ENCODE data around the gene TMBIM1.

GRCh38 chr2:218315397-218315796, 23.1 kb upstream of the TMBIM1 start:
- TF ChIP-seq CTCF (tag by site-specific recombination; IDR thresholded peaks at IDR 0.05) = no peak
- TF ChIP-seq TSHZ1 (tag by site-specific recombination; IDR thresholded peaks at IDR 0.05; ENCODE audit: borderline replicate concordance) = no peak
- no peak for TF ChIP-seq YY1 (tag by site-specific recombination; IDR thresholded peaks at IDR 0.05)
- no peak for TF ChIP-seq ZNF768 (tag by site-specific recombination; IDR thresholded peaks at IDR 0.05)
- no peak for TF ChIP-seq EGR2 (tag by site-specific recombination; IDR thresholded peaks at IDR 0.05; ENCODE audit: low read depth)
- TF ChIP-seq MZF1 (tag by site-specific recombination; IDR thresholded peaks at IDR 0.05; ENCODE audit: borderline replicate concordance) = no peak
- no peak for TF ChIP-seq HIC1 (tag by site-specific recombination; IDR thresholded peaks at IDR 0.05)
- no peak for TF ChIP-seq HOXA7 (CRISPR knock-in tag; IDR thresholded peaks at IDR 0.05; ENCODE audit: borderline replicate concordance)
- no peak for TF ChIP-seq KLF7 (tag by site-specific recombination; IDR thresholded peaks at IDR 0.05; ENCODE audit: borderline replicate concordance)
- no peak for TF ChIP-seq ZNF335 (tag by site-specific recombination; conservative IDR thresholded peaks at IDR 0.05)
- TF ChIP-seq ZNF777 (tag by site-specific recombination; IDR thresholded peaks at IDR 0.05; ENCODE audit: borderline replicate concordance) = no peak
- TF ChIP-seq PBX3 (CRISPR knock-in tag; IDR thresholded peaks at IDR 0.05) = no peak
- TF ChIP-seq ZBTB49 (tag by site-specific recombination; IDR thresholded peaks at IDR 0.05; ENCODE audit: low read depth) = no peak
